ENCODE results near the gene CNTN5.

Gene CNTN5

DNA sequence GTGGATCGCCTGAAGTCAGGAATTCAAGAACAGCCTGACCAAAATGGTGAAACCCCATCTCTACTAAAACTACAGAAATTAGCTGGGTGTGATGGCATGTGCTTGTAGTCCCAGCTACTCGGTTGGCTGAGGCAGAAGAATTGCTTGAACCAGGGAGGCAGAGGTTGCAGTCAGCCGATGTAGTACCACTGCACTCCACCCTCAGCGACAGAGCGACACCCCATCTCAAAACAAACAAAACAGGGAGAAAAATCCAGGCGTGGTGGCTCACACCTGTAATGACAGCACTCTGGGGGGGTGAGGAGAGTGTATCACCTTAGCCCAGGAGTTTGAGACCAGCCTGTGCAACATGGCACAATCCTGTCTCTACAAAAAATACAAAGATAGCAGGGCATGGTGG is 864.0 kb downstream of the CNTN5 start (continued):
- TF ChIP-seq, protein P1, sequence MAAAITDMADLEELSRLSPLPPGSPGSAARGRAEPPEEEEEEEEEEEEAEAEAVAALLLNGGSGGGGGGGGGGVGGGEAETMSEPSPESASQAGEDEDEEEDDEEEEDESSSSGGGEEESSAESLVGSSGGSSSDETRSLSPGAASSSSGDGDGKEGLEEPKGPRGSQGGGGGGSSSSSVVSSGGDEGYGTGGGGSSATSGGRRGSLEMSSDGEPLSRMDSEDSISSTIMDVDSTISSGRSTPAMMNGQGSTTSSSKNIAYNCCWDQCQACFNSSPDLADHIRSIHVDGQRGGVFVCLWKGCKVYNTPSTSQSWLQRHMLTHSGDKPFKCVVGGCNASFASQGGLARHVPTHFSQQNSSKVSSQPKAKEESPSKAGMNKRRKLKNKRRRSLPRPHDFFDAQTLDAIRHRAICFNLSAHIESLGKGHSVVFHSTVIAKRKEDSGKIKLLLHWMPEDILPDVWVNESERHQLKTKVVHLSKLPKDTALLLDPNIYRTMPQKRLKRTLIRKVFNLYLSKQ (tag by site-specific recombination; IDR thresholded peaks at IDR 0.05; ENCODE audit: borderline replicate concordance): no peak
- TF ChIP-seq ZNF433 (tag by site-specific recombination; IDR thresholded peaks at IDR 0.05; ENCODE audit: low read depth): no peak
- no peak for TF ChIP-seq ZNF501 (tag by site-specific recombination; IDR thresholded peaks at IDR 0.05)
- TF ChIP-seq, protein P2, sequence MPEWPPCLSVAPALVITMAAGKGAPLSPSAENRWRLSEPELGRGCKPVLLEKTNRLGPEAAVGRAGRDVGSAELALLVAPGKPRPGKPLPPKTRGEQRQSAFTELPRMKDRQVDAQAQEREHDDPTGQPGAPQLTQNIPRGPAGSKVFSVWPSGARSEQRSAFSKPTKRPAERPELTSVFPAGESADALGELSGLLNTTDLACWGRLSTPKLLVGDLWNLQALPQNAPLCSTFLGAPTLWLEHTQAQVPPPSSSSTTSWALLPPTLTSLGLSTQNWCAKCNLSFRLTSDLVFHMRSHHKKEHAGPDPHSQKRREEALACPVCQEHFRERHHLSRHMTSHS (tag by site-specific recombination; IDR thresholded peaks at IDR 0.05): no peak
- no peak for TF ChIP-seq GLI4 (tag by site-specific recombination; IDR thresholded peaks at IDR 0.05)
- TF ChIP-seq ZNF623 (tag by site-specific recombination; IDR thresholded peaks at IDR 0.05): no peak

DNA sequence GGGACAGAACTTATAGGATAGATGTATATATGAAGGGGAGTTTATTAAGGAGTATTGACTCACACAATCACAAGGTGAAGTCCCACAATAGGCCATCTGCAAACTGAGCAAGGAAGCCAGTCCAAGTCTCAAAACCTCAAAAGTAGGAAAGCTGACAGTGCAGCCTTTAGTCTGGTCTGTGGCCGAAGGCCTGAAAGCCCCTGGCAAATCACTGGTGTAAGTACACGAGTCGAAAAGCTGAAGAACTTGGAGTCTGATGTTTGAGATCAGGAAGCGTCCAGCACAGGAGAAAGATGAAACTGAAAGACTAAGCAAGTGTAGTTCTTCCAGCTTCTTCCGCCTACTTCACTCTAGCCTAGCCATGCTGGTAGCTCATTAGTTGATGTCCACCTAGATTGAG is 866.7 kb downstream of the CNTN5 start:
- Histone ChIP-seq H3K4me3 (ENCODE audit: low read depth, low read length) (no peak overlapping the region), H3K9me3 (ENCODE audit: control insufficient read depth, insufficient read depth, low read depth, low read length) (no peaks in the 10 kb centered on the region), H3K4me1 (ENCODE audit: control insufficient read depth, insufficient read depth, low read length) (no peaks in the 10 kb centered on the region), H3K27ac (ENCODE audit: extremely low read depth, low read depth, low read length) (no peak overlapping the region), H3K36me3 (ENCODE audit: control insufficient read depth in 2 of 2, insufficient read depth in 1 of 2, low read length in 2 of 2) (no peaks in the 10 kb centered on the region)
- ChIA-PET CTCF (no interaction called here), POLR2A (no interaction called here)
- TF ChIP-seq SALL2 (tag by site-specific recombination; IDR thresholded peaks at IDR 0.05; ENCODE audit: borderline replicate concordance): no peak
- TF ChIP-seq, protein P3, sequence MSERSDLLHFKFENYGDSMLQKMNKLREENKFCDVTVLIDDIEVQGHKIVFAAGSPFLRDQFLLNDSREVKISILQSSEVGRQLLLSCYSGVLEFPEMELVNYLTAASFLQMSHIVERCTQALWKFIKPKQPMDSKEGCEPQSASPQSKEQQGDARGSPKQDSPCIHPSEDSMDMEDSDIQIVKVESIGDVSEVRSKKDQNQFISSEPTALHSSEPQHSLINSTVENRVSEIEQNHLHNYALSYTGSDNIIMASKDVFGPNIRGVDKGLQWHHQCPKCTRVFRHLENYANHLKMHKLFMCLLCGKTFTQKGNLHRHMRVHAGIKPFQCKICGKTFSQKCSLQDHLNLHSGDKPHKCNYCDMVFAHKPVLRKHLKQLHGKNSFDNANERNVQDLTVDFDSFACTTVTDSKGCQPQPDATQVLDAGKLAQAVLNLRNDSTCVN (tag by site-specific recombination; optimal IDR thresholded peaks at IDR 0.05): no peak
- no peak for TF ChIP-seq ZNF354C (tag by site-specific recombination; IDR thresholded peaks at IDR 0.05; ENCODE audit: borderline replicate concordance, low read depth)
- no peak for TF ChIP-seq PRDM2 (tag by site-specific recombination; IDR thresholded peaks at IDR 0.05; ENCODE audit: borderline replicate concordance)
- TF ChIP-seq ZNF362 (tag by site-specific recombination; IDR thresholded peaks at IDR 0.05): no peak
- no peak for TF ChIP-seq ZNF843 (tag by site-specific recombination; IDR thresholded peaks at IDR 0.05)
- TF ChIP-seq GLI4 (tag by site-specific recombination; IDR thresholded peaks at IDR 0.05): no peak
- TF ChIP-seq YY1 (tag by site-specific recombination; IDR thresholded peaks at IDR 0.05): no peak
- no peak for TF ChIP-seq ZNF16 (tag by site-specific recombination; IDR thresholded peaks at IDR 0.05; ENCODE audit: low read depth)
- TF ChIP-seq ZNF76 (tag by site-specific recombination; IDR thresholded peaks at IDR 0.05; ENCODE audit: borderline replicate concordance, low read depth): no peak
- TF ChIP-seq ZNF585B (tag by site-specific recombination; IDR thresholded peaks at IDR 0.05): no peak
- TF ChIP-seq ZNF473 (tag by site-specific recombination; IDR thresholded peaks at IDR 0.05): no peak
- no peak for TF ChIP-seq ZNF302 (tag by site-specific recombination; IDR thresholded peaks at IDR 0.05; ENCODE audit: low read depth)
- no peak for TF ChIP-seq ZNF544 (tag by site-specific recombination; IDR thresholded peaks at IDR 0.05)
- no peak for TF ChIP-seq ZNF394 (tag by site-specific recombination; IDR thresholded peaks at IDR 0.05; ENCODE audit: borderline replicate concordance)
- TF ChIP-seq, protein P4, sequence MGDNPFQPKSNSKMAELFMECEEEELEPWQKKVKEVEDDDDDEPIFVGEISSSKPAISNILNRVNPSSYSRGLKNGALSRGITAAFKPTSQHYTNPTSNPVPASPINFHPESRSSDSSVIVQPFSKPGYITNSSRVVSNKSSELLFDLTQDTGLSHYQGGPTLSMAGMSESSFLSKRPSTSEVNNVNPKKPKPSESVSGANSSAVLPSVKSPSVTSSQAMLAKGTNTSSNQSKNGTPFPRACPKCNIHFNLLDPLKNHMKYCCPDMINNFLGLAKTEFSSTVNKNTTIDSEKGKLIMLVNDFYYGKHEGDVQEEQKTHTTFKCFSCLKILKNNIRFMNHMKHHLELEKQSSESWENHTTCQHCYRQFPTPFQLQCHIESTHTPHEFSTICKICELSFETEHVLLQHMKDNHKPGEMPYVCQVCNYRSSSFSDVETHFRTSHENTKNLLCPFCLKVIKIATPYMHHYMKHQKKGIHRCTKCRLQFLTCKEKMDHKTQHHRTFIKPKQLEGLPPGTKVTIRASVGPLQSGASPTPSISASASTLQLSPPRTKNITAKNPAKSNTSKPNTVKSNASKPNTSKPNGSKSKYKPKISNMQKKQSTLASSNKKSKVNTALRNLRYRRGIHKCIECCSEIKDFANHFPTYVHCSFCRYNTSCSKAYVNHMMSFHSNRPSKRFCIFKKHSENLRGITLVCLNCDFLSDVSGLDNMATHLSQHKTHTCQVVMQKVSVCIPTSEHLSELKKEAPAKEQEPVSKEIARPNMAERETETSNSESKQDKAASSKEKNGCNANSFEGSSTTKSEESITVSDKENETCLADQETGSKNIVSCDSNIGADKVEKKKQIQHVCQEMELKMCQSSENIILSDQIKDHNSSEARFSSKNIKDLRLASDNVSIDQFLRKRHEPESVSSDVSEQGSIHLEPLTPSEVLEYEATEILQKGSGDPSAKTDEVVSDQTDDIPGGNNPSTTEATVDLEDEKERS (tag by site-specific recombination; IDR thresholded peaks at IDR 0.05): no peak
- TF ChIP-seq ZNF670 (tag by site-specific recombination; IDR thresholded peaks at IDR 0.05; ENCODE audit: low read depth): no peak
- no peak for TF ChIP-seq ZFP41 (tag by site-specific recombination; IDR thresholded peaks at IDR 0.05; ENCODE audit: borderline replicate concordance)

Data from HEK293 (cell line).